CD4-positive, alpha-beta T cell treated with Interleukin-4 for 1 hour (primary cell): Measurements from ENCODE around the gene TUT7.

ENCODE experiments used
- DNase-seq, 2 donors: peaks; one replicate each; pipeline ENCODE4 v3.0.0-alpha.2; 2020 to 2022

Gene TUT7

DNA sequence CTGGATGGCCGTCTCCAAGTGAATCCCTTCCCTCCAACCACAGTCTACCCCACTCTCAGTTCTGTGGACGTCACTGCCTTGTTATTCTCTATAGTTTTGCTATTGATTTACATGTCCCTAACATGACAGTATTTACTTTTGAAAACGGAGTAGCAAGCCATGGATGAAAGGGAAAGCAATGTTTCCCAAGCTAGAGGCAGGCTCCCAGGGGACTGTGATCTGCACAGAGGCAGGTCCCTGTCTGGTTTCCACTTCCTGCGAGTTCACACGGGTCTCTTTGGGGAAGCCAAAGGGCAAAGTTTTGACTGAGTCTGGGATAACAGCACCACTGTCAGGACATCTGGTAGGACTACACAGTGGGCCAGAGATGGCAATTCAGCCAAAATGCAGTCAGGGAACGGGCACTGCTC is 107.5 kb downstream of the TUT7 start:
- DNase-seq: no peak

GRCh38 chr9:86242071-86242470 is 112.1 kb downstream of the TUT7 start:
- DNase-seq: no peak

DNA sequence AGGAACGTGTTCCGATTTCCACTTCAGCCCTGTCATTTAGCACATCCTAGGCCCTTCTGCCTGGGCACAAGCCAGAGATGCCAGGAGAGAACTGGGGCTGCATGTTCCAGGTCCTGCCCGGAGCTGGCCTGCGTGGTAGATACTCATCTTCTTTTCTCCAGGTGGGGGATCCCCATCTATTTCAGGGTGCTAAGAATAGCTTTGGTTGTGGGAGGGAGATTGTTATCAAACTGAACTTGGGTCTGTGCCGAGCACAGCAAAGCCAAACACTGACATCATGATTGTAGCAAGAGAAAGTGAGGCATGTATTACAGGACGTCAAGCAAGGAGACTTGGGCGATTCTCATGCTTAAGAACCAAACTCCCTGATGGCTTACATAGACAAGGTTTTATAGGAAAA is 113.0 kb downstream of the TUT7 start:
- DNase-seq: no peak

DNA sequence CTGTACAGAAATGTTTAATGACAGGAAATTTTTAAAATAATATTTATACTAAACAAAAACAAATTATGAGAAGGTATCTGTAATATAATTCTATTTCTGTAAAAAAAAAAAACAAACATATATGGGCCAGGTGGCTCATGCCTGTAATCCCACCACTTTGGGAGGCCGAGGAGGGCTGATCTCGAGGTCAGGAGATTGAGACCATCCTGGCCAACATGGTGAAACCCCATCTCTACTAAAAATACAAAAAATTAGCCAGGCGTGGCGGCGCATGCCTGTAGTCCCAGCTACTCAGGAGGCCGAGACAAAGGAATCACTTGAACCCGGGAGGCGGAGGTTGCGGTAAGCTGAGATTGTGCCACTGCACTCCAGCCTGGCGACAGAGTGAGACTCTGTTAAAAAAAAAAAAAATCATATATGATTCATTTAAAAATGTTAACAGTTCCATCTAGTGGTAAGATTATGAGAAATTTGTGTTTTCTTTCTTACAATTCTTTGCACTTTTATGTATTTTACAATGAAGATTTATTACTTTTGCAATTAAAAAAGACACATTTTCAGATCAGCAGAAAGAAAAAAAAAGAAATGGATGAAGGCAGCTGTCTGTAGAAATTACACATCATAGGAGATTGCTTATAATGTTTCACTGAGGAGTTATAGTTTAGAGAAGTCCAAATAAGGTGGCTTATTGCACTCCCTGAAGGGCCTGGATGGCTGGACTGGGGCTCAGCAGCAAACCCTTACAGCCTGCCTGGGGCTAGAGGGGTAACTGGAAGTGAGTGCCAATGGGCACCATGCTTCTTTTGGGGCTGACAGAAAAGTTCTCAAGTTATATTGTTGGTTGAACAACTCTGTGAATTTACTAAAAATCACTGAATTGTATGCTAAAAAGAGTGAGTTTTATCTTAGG is 115.1 kb downstream of the TUT7 start:
- no peak for DNase-seq
